Nasal cavity respiratory epithelium epithelial cell of viscerocranial mucosa (primary cell): ENCODE data around the gene COQ8B. TPM values are rescaled to one million over a fixed set of nuclear protein-coding genes. Genes with fewer than 3 reads are reported as not detected.

ENCODE experiments used
- total RNA-seq: library from RNA; depleted of rRNA; stranded (reverse); fragments of >200 nt; gene quantifications from 2 replicates; pipeline ENCODE4 v1.2.3, GENCODE V29; 2014

Gene COQ8B
- total RNA-seq: 18.1 and 31.0 TPM in 2 replicates

DNA sequence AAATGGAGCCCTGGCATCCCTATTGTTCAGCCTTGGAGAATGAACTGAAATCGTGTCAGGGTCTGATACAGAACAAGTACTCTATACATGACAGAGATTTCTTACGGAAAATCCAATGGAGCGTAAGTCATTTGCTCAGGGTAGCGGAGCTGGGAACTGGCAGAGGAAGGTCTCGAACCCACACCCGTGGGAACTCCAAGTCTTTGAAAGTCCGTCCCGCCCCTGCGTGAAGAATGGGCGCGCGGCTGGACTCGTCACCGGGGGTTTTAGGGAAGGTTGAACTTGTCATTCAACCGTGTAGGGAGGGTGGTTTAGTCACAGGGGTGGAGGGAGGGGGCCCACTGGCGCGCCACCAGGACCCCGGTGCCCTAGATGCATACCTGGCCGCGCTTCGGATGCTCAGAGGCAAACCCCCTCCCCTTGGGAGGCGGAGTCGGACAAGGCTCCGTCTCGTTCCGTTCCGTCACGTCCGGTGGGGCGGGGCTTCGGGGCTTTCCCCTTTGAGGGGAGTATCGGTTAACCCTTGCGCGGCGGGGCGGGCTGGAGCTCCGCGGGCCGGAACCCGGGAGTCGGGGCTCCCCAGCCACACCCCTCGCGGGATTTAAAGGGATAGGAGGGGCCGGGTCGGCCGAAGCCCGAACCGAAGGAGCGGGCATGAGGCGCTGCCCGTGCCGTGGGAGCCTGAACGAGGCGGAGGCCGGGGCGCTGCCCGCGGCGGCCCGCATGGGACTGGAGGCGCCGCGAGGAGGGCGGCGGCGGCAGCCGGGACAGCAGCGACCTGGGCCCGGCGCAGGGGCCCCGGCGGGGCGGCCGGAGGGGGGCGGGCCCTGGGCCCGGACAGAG lies at the start of gene COQ8B, which contains the start of gene ITPKC:
Gene COQ8B, minus strand, starts transcription at position 405 of the 843 bp plus-strand sequence. CDS start 2,254 bp downstream, outside the sequence.
Gene ITPKC, plus strand, starts transcription at position 631 of the 843 bp plus-strand sequence. Its CDS starts 24 bp downstream, at position 655.

DNA sequence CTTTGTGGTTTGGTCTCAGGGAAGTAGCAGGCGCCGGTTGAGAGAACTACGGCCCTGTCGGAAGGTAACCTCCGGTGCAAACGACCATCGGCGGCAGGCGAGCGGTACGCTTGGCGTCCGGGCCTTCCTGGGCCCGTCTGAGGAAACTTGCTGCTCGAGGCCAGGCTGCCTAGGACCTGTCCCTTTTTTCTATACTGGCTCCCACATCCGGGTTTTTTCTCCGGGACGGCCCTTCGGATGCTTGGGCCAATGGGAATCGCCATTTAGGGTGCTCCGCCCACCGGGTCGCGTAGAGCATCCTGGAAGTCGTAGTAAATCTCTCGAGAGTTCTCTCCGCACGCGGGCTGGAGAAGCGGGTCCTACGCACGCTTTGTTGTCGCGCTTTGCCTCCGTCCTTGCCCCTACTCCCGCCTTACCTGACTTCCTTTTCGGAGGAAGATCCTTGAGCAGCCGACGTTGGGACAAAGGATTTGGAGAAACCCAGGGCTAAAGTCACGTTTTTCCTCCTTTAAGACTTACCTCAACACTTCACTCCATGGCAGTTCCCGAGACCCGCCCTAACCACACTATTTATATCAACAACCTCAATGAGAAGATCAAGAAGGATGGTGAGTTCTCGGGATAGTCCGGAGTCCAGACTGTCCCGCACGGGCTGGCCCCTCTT lies 34.3 kb upstream of the COQ8B start, which contains the start of gene SNRPA:
Gene SNRPA, plus strand, starts transcription at position 330 of the 664 bp plus-strand sequence. Its CDS starts 206 bp downstream, at position 536.

DNA sequence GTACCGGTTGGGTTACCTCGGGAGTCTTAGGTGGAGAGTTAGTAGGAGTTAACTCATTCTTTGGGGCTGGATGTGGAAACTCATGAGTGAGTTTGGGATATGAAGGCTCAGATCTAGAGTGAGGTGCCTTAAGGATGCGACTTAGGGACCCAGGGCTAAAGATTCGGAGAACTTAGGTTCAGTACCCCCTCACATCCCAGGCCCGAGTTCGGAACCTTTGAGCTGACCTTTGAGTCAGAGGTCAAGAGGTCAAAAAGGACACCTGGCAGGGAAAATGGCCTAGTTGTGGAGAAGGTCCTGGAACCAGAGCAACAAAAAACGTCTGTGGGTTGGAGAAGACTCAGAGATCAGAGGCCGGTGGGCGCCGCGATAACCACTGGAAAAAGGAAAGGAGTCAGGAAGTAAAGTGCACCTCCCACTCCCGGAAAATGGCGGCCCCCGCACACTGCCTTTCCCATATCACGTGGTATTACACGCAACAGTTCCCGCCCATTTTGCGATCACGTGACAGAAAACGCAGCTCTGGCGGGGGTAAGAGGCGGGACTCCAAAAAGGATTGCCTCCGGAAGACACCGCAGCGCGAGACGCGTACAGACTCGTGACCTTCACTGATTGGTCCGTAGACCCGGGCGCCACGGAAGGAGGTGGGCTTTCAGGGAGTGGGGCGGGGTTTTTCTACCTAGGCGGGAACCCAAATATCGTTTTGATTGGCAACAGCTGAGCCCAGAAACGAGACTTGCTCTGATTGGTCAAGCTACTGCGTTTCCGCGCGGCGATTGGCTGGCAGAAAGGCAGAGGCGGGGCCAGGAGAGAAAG lies 33.6 kb upstream of the COQ8B start, which contains the start of gene ACTMAP:
Gene ACTMAP, minus strand, starts transcription at position 420 of the 816 bp plus-strand sequence. CDS start 674 bp downstream, outside the sequence.

GRCh38 chr19:40690050-40690692 lies 26.5 kb downstream of the COQ8B start, which contains the start of gene NUMBL:
TSS of gene NUMBL (minus strand) at chr19:40690651. CDS start at chr19:40690483, 168 bp downstream.

Other genes with a start within 250 kb of the COQ8B start
- gene SPTBN4, start 249.9 kb downstream of the COQ8B start, total RNA-seq: 0.36 and 1.4 TPM in 2 replicates
- 55.9 and 57.1 TPM in 2 replicates for gene SHKBP1, start 140.0 kb downstream of the COQ8B start, total RNA-seq
- 20.2 and 75.8 TPM in 2 replicates for gene LTBP4, start 115.5 kb downstream of the COQ8B start, total RNA-seq
- 6.8 and 24.3 TPM in 2 replicates for gene NUMBL, start 26.2 kb downstream of the COQ8B start, total RNA-seq
- 33.2 and 75.7 TPM in 2 replicates for gene ITPKC, start 226 bp upstream of the COQ8B start, total RNA-seq
- 0.68 and 1.4 TPM in 2 replicates for gene ACTMAP, start 33.6 kb upstream of the COQ8B start, total RNA-seq
- 20.1 and 30.1 TPM in 2 replicates for gene SNRPA, start 34.3 kb upstream of the COQ8B start, total RNA-seq
- gene MIA, start 58.6 kb upstream of the COQ8B start, total RNA-seq: 0.34 and 0.71 TPM in 2 replicates
- gene RAB4B, start 61.4 kb upstream of the COQ8B start, total RNA-seq: 4.2 and 7.9 TPM in 2 replicates
- 65.6 and 74.6 TPM in 2 replicates for gene EGLN2, start 82.3 kb upstream of the COQ8B start, total RNA-seq
- not detected in 2 replicates for gene CYP2A6, start 133.6 kb upstream of the COQ8B start, total RNA-seq
- not detected in 2 replicates for gene CYP2A7, start 165.3 kb upstream of the COQ8B start, total RNA-seq